ENCODE data around the gene ACAD11.
"Not testable (repeated sequence)": the region's sequence is repeated elsewhere in the genome, so short reads cannot be mapped to it uniquely, and the experiment has no call there.

ACAD11 gene

DNA sequence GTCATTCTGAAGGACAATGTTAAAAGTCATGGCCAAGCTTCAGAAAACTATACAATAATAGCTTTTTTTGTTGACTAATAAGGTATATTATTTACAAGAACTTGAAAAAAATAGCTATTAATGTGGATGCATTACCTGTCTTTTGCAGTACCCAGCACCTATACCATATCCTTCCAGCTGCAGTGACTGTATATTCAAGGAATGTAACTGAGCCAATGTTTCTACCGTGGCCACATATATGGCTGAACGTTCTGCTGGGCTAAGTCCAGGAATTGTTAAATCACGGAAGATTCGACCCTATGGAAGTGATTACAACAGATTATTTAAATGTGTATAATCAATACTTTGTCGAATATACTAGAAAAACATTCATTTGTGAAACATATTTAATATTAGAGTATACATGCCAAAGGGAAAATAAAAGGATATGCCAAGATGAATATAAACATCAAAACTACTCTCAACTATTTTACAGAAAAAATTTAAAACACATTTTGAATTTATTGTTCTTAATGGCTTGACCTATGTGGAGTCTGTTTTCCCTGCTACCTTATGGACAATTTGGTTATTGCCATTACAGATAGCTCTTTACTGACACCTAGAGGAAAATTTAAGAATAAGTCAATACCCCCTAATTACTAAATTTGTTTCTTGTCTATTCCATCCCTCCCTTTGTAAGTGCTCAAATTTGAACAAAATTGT is 17.6 kb downstream of the ACAD11 start:
- DNase-seq (ENCODE audit: low read depth), result no peak
- no peak overlapping the region for H3K4me3 ChIP-seq (ENCODE audit: low read length)
- TF ChIP-seq CTCF (conservative IDR thresholded peaks at IDR 0.05; ENCODE audit: low read depth, low read length), result peak; percentile 59

DNA sequence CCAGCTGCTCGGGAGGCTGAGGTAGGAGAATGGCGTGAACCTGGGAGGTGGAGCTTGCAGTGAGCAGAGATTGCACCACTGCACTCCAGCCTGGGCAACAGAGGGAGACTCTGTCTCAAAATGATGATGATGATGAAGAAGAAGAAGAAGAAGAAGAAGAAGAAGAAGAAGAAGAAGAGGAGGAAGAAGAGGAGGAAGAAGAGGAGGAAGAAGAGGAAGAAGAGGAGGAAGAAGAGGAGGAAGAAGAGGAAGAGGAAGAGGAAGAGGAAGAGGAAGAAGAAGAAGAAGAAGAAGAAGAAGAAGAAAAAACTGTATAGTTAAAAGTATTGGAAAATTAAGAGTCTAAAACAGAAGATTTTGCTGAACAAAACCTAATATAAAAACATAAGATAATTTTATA is 18.2 kb downstream of the ACAD11 start:
- not testable (repeated sequence) for DNase-seq (ENCODE audit: low read depth); H3K4me3 ChIP-seq (ENCODE audit: low read length)

DNA sequence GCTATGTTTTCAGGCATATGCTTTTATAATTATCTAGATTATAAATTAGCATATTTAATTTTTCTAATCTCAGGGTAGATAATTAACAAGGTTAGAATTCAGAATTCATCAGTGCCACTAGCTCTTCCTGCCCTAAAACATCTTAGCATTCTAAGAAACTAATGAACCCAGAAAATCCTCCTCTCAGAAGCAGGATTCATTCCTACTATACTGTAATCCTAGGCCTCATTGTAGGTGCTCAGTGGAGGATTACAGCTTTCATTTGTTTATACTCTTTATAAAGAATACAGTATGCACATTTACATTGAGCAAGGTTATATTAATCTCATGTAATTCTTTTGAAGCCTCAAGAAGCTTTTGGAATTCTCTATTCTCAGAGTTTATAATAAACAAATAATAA is 20.9 kb downstream of the ACAD11 start:
- DNase-seq (ENCODE audit: low read depth), result no peak
- TF ChIP-seq CTCF (conservative IDR thresholded peaks at IDR 0.05; ENCODE audit: low read depth, low read length), result no peak
- no peak overlapping the region for H3K4me3 ChIP-seq (ENCODE audit: low read length)

DNA sequence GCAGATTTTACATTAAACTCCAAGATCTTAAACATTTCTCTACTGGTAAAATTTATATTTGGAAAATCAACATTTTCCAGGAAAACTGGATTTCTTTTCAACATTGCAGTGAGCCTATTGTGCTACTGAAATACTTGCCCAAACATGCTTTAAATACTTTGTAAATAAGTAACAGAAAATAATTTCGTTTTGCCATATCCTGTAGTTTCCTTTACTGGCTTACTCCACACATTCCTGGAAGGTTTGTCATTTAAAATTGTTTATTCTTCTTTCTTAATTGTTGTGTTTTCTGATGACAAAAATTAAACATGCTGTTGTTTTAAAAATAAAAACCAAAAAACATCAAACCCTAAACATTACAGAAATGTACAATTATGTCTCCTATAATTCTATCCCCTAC is 22.0 kb downstream of the ACAD11 start:
- TF ChIP-seq CTCF (conservative IDR thresholded peaks at IDR 0.05; ENCODE audit: low read depth, low read length), result no peak

DNA sequence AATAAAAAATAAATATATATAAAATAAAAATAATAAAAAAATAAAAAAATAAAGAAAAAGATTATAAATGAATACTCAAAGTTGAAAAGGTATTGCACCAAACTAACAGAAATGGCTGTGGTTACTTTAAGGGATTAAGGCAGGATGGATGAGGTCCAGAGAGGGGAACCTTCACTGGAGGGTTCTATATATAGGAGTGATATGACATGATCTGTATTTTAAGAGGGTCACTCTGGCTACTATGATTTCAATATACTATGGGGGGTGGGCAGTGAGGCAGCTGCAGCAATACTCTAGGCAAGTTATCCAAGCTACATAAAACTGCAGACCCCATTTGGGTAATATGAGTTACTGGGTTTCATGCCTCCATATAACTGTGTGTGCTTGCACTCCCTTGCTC is 24.6 kb downstream of the ACAD11 start:
- no peak overlapping the region for H3K4me3 ChIP-seq (ENCODE audit: low read length)
- no peak for TF ChIP-seq CTCF (conservative IDR thresholded peaks at IDR 0.05; ENCODE audit: low read depth, low read length)
- DNase-seq (ENCODE audit: low read depth), result no peak

More for the DNA sequence above, 22.0 kb downstream of the ACAD11 start:
- no peak overlapping the region for H3K4me3 ChIP-seq (ENCODE audit: low read length)
- DNase-seq (ENCODE audit: low read depth), result no peak

GRCh38 chr3:132630612-132631011 is 29.0 kb downstream of the ACAD11 start:
- TF ChIP-seq CTCF (conservative IDR thresholded peaks at IDR 0.05; ENCODE audit: low read depth, low read length), result no peak
- DNase-seq (ENCODE audit: low read depth), result peak; percentile 58
- no peak overlapping the region for H3K4me3 ChIP-seq (ENCODE audit: low read length)

DNA sequence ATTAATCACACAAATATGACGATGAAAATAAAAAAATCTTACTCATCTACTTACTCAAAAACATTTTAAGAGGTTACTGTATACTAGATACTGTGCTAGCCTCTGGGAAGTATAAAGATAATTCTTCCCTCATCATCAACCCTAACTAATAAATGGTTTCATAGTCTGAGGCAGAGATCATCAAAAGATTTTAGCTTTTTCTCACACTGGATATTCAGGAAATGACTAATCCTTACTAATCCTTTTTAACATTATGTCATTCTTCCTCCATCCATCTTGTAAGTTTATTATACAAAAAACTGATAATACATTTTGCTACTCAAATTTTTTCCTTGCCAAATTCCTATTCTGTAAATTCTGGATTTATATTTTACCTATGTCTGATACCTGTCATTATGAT is 29.7 kb downstream of the ACAD11 start:
- no peak for DNase-seq (ENCODE audit: low read depth)
- TF ChIP-seq CTCF (conservative IDR thresholded peaks at IDR 0.05; ENCODE audit: low read depth, low read length), result no peak
- H3K4me3 ChIP-seq (ENCODE audit: low read length), result no peak overlapping the region

All from retinal pigment epithelial cell (primary cell).